Measurements from ENCODE around the gene PIGN. TPM values are rescaled to one million over a fixed set of nuclear protein-coding genes. Genes with fewer than 3 reads are reported as not detected.
"Not testable (repeated sequence)": the region's sequence is repeated elsewhere in the genome, so short reads cannot be mapped to it uniquely, and the experiment has no call there.

Gene PIGN
- total RNA-seq, 1 donor from 2014 or later: 40.5 TPM

DNA sequence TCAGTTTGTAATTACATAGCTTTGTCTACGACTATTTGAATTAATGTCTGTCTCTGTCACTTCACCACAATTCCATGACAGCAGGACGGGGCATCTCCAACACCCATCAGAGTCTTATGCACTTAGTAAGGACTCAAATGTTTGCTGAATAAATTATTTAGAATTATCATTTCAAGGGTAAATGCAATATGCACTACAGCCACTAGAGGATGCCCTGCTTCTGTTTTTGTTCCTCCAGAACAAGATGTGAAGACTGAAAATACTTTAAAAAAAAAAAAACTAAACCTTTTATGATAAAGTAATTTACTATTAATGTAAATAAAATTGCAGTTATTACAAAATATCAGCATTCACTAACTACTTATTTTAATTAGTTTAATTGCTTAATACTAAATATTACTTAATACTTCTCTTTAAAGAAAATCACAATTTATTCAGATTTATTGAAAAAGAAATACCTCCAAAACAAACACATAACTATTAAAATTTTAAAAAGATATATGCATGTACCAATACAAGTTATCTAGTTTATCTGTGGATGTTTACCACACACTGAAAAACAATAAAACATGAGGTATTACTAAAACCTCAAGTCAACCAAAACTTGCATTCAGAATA, 3.2 kb downstream of the PIGN start:
- DNase-seq (ENCODE audit: low read depth in 2 of 2): peak; percentile 69 to 78

DNA sequence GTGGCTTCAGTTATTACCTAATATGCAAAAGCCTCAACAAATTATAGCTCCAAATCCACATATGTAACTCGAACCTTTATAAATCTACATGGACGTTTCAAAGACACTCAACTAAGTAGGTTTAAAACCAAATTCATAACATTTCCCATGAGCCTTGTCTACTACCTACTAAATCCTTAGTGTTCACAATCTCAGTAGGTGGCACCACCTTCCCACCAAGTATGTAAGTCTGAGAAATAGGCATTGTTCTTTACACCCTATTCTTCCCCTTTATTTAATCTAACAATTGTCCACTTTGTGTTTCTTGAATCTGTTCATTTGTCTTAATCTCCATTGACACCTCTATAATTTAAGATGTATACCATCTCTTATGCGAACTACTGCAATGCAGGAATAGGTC, 4.6 kb downstream of the PIGN start:
- DNase-seq (ENCODE audit: low read depth in 2 of 2): peak in 1 of 2 donors; percentile 9

DNA sequence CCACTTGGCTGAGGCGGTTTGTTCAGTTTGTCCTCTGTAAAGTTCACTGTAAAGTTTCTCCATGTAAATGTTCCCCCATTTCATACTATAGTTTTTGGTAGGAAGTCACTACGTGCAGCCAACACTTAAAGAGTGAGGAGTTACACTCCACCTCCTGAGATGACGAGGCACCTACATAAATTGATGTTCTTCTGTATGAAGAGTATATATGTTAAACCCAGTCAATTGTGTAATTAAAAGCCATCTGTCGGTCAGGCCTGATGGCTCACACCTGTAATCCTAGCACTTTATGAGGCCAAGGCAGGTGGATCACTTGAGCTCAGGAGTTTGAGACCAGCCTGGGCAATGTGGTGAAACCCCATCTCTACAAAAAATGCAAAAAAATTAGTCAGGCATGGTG, 7.6 kb downstream of the PIGN start:
- DNase-seq (ENCODE audit: low read depth in 2 of 2): no peak

DNA sequence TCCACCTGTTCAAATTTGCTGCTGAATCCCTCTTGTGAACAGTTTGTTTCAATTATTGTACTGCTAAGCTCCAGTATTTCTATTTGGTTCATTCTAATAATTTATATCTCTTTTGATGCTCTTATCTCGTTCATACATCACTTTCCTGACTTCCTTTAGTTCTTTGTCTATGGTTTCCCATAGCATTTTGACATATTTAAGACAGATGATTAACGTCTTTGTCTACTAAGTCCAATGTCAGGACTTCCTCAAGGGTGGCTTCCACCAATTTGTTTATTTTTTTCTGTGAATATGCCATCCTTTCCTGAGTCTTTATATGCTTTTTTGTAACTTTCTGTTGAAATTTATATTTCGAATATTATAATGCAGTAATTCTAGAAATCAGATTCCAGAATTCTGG, 9.6 kb downstream of the PIGN start:
- peak; percentile 15 to 67 for DNase-seq (ENCODE audit: low read depth in 2 of 2)

DNA sequence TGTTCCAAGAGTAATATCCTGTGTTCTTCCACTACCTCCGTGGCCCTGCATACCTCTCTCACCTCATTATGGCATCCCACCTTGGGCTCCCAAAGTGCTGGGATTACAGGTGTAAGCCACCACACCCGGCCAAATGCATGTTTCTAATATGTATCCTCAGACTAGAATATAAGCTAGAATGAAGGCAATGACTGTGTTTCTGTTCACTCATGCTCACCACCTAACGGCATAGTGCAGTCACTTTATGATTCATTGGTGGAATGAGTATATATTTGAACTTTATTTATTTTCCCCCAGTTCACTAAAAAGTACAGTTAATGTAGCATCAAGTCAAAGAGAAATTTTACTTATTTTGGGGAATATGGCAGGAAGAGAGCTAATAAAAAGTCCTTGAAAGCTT, 11.3 kb downstream of the PIGN start:
- DNase-seq (ENCODE audit: low read depth in 2 of 2): no peak

DNA sequence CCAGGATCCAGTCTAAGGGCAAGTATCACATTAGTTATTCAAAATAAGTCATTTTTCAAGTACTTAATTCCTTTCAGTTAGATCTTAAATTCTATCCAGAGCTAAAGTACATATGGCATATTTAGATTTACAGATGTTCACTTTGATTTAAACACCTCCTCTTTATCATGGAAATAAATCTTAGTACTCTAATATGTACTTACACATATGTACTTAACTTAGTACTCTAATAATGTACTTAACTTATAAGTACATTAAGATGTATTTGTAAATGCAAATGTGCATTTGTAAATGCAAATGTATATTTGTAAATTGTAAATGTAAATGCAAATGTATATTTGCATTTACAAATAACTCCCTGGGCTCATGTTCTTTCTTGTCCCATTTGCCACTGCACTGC, 14.6 kb downstream of the PIGN start:
- no peak for DNase-seq (ENCODE audit: low read depth in 2 of 2)

DNA sequence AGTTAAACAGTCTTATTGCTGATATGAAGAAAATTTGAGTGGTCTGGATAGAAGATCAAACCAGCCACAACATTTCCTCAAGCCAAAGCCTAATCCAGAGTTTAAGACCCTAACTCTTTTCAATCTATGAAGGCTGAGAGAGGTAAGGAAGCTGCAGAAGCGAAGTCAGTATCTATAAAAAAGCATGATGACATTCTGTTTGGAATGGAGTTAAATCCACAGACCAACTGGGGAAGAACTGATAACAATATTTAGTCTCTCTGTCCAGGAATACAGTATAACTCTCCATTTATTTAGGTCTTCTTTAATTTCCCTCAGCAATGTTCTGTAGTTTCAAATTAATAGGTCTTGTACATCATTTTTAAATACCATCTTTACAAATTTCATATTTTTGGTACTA, 16.0 kb downstream of the PIGN start:
- DNase-seq (ENCODE audit: low read depth in 2 of 2): no peak

DNA sequence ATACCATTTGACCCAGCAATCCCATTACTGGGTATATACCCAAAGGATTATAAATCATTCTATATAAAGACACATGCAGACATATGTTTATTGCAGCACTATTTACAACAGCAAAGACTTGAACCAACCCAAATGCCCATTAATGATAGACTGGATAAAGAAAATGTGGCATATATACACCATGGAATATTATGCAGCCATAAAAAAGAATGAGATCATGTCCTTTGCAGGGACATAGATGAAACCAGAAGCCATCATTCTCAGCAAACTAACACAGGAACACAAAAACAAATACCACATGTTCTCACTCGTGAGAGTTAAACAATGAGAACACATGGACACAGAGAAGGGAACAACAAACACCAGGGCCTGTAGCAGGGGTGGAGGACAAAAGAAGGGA, 20.3 kb downstream of the PIGN start:
- not testable (repeated sequence) for DNase-seq (ENCODE audit: low read depth in 2 of 2)

DNA sequence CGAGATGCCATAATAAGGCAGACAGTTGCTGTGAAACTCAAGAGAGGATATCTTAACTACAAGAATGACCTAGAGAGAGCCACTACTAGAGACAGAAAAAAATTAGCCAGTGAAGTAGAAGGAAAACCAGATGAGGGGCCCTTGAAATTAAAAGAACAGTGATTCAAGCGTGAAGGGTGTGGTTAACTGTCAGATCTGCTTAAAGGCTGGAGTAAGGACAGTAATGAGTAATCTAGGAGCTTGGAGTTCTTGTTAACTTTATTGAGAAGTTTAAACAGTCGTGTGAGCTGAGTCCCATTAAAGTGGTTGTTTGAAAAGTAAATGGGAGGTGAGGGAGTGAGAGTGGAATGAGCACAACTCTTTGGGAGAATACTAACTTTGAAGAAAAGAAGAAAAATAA, 21.3 kb downstream of the PIGN start:
- DNase-seq (ENCODE audit: low read depth in 2 of 2): no peak

DNA sequence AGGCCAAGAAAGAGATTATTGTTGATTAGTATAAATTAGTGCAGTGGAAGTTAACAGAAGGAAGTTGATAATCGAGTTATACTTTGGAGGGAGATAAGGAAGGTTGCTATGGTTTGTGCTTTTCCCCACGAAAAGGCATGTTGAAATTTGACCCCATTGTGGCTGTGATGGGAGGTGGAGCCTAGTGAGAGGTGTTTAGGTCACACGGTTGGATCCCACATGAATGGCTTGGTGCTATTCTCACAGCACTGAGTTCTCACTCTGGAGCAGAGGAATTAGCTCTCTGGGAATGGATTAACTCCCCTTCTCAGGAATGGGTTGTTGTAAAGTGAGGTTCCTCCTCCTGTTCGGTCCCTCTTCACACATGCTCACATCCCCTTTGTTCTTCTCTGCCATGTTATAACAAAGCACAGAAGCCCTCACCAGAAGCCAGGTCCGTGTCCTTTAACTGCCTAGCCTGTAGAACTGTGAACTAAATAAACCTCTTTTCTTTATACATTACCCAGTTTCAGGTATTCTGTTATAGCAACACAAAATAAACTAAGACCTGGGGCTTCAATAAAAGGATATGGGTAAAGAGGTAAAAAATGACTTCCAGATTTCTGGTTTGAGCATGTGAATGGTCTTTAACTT, 21.9 kb downstream of the PIGN start:
- DNase-seq (ENCODE audit: low read depth in 2 of 2): no peak

DNA sequence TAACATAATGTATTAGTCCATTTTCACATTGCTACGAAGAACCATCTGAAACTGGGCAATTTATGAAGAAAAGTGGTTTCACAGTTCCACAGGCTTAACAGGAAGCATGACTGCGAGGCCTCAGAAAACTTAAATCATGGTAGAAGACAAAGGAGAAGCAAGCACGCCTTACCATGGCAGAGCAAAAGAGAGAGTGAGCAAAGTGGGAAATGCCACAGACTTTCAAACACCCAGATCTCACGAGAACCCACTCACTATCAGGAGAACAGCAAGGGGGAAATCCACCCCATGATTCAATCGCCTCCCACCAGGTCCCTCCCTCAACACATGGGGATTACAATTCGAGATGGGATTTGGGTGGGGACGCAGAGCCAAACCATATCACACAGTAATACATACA, 22.5 kb downstream of the PIGN start:
- DNase-seq (ENCODE audit: low read depth in 2 of 2): peak in 1 of 2 donors; percentile 1

DNA sequence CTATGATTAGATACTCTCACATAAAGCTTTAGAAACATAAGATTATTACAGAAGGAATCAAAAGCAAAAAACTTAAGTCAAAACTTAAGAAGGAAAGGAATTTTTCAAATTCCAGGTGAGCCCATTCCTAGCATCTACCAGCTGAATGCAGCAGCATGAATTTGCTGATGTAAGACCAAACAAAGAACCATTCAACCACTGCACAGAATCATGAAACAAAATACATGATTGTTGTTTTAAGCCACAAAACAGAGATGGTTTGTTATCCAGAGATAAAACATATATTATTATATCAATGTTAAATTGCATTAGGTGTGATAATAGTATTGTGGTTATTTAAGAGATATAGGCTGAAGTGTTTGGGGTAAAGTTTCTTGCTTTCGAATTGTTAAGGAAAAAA, 29.0 kb downstream of the PIGN start:
- no peak for DNase-seq (ENCODE audit: low read depth in 2 of 2)

DNA sequence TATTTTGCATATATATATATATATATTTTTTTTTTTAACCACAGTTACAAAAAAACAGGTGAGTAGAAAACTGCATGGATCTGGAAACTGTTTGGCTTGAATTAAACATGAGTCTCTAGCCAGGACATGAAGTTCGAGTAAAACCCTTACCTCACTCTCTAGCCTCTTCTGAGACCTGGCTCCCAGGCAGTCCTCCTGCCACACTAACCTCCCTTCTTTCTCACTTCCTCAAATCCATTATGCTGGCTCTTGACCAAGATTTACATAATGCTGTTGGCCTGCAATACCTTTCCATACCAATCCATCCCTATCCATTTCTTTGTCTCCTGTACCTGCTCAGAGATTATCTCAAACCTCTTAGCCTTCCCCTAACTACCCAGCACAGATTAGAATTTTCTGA, 34.0 kb downstream of the PIGN start:
- no peak for DNase-seq (ENCODE audit: low read depth in 2 of 2)

DNA sequence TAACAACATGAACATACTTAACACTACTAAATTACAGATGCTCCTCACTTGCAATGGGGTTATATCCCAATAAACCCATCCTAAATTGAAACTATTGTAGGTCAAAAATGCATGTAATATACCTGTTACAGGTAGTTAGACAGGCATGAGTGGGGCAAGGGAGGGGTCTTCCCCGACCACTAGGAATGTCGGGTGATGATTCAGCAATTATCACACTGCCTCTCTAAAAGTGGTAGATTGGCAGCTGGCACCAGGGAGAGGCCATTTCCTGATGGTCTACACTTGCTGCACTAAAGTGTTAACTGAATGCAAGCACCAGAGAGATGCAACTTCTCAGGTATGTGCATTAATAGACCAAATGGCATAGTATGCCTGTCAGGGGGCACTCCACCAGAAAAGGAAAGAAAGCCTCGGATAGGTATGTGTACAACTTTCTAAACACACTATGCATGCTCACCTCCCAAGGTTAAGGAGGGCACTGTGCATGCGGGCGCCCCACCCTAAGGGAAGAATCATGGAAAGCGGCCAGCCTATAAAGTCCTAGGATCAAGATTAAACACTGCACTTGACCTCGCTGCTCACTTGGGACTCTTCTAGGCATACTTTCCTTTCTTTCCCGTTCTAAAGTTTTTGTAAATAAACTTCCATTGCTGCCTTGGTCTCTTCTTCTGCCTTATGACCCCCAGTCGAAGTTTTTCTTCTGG, 35.6 kb downstream of the PIGN start:
- DNase-seq (ENCODE audit: low read depth in 2 of 2): no peak

DNA sequence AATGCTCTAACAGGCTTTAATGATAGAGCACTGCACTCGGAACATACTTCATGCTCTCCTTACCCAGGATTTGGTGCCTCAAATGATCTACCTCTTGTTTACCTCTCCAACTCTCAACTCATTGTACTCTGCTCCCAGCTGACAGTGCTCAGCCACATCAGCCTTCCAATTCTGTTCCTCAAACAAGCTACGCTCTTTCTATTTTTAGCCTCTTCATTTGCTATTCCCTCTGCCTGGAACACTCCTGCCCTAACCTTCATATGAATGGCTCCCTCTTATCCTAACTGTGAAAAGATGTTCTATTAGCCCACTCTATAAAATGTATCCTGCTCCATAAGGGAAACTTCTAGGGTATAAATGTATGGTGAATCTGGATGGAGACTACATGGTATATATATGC, 42.5 kb downstream of the PIGN start:
- DNase-seq (ENCODE audit: low read depth in 2 of 2): no peak

DNA sequence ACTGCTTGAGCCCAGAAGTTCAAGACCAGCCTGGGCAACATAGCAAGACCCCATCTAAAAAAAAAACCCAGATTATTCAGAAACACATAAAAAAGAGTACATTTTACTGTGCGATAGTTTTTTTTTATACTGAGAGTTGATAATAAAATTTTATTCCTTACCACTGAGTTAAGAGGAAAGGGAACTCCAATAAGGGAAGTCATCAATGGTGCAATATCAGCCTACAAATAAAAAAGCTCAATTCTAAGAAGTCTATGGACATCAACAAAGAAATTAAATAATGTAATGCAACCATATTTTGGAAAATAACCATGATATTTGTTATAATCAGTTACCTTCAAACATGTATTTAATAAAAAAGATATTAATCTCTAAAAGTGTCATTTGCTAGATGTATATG, 46.6 kb downstream of the PIGN start:
- DNase-seq (ENCODE audit: low read depth in 2 of 2): no peak

DNA sequence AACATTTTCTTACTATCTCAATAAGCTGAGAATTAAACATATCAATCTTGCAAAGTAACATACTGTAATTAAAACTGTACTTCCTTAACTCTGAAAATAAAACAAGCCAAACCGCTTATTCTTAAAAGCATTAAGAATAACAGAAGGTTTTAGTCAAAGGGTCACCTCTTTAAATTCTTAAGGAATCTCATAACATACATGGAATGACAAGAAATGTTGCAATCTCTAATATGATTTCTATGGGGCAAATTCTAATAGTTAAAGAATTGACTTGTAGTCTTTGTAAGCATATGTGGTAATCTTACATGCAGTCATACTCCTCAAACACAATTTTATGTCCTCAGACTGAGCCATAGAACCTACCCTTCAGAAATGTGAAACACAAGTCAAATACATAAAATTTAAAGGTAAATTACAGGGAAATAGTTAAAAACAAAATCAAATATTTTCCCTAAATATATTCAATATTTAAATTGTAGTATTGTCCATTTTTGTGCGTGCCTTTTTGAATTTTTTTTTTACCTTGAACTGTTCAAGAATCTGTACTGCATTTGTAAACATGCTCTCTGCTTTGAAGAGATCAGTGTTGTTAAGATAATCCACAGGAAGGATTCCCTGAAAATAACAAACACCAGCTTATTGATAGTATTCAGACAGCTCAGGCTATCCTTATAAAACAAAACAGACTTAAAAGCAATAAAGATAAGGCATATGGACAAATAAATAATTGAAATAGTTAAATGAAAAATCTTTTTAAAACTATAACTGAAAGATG, 48.2 kb downstream of the PIGN start:
- DNase-seq (ENCODE audit: low read depth in 2 of 2): no peak

DNA sequence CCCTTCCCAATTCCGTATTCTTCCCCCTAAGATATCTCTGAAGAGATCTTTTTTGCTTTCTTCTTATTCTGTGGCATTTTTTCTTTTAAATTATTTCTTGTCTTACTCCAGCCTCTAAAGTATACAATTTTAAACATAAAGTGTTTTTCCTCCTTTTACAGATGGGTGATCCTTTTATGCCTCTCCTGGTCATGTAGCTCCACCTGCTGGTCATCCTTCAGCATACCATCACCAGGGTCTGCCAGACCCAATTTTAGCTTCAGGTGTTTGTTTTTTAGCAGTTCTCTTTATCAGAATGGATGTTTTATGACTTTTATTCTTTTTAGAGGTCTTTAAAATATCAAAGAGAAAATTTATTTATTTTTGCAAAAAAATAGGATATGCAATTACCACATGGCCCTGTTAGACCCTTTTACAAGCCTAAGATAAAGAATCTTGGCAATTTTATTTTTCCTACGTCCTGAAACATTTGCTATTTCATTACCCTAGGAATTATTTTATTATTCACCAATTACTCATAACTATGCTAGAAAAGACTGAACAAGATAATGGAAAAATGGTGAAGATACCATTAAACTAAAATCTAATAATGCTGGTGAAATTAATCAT, 55.5 kb downstream of the PIGN start:
- DNase-seq (ENCODE audit: low read depth in 2 of 2): peak; percentile 79 to 85

DNA sequence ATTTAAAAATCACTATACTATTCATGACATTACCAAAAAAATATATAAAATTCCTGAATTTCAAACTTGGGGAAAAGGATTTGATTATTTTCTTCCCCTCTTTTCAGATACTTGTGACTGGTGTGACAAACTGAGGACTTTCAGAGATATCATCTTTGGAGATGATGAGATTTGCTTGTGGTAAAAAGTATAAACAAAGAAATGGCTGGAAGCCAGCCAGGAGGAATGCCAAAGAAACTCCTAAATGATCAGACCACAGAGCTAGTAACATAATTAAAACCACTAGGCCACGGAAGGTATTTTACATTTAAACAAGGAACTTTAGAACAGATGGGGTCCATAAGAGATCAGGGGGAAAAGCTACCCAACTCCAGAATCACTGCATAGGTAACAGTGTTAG, 58.7 kb downstream of the PIGN start:
- peak in 1 of 2 donors; percentile 60 for DNase-seq (ENCODE audit: low read depth in 2 of 2)

DNA sequence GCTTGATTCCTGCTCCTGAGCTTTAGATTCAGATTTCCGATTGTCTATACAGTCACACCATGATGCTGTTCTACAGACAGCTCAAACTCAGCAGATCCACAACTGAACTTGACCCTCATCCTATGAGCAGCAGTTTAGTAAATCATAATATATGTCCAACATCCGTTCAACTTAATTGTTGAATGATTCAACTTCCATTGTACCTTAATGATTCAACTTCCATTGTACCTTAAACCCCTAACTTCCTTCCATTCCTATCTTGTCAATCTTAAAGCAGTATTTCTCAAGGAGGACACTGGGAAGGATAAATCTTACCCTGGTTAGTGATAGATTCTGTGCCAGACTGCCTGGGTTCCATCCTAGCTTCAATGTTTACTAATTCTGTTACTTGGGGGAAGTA, 60.1 kb downstream of the PIGN start:
- peak in 1 of 2 donors; percentile 65 for DNase-seq (ENCODE audit: low read depth in 2 of 2)

DNA sequence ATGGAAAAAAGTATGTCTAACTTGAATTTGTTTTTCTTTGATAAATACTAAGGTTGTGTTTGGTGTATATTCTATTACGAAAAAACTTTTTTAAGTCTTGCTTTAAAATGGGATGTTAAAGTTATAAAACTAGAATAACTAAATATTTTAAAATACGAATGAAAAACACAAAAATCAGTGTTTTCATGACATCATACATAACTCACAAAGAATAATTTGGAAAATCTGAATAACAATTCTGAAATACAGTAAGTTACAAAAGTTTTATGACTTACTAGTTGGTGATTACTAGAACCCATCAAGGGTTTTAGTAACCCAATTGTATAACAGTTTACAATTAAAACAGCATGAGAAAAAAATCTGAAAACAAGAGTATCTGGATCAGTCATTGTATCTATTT, 61.2 kb downstream of the PIGN start:
- no peak for DNase-seq (ENCODE audit: low read depth in 2 of 2)

DNA sequence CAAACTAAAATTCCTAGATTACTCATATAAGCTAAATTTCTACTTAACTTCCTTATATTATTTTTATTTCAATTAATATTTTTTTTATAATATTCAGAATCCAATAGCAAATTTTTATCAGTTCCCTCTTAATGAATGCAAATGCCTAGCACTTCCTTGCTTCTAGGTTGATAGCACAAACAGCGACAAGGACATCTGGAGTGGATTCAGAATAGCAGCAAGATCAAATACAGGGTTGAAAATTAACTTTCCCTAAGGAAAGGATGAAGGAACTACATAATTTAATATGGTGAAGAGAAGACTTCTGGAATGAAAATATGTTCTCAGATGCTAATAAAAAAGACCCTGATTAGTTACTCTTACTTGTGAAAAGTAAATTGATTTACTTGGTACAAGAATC, 64.5 kb downstream of the PIGN start:
- DNase-seq (ENCODE audit: low read depth in 2 of 2): no peak
